Measurements from ENCODE around the gene SLITRK5. TPM values are rescaled to one million over a fixed set of nuclear protein-coding genes. Genes with fewer than 3 reads are reported as not detected.

Gene SLITRK5
- total RNA-seq, 1 experiment from 2014 or later, result not detected

DNA sequence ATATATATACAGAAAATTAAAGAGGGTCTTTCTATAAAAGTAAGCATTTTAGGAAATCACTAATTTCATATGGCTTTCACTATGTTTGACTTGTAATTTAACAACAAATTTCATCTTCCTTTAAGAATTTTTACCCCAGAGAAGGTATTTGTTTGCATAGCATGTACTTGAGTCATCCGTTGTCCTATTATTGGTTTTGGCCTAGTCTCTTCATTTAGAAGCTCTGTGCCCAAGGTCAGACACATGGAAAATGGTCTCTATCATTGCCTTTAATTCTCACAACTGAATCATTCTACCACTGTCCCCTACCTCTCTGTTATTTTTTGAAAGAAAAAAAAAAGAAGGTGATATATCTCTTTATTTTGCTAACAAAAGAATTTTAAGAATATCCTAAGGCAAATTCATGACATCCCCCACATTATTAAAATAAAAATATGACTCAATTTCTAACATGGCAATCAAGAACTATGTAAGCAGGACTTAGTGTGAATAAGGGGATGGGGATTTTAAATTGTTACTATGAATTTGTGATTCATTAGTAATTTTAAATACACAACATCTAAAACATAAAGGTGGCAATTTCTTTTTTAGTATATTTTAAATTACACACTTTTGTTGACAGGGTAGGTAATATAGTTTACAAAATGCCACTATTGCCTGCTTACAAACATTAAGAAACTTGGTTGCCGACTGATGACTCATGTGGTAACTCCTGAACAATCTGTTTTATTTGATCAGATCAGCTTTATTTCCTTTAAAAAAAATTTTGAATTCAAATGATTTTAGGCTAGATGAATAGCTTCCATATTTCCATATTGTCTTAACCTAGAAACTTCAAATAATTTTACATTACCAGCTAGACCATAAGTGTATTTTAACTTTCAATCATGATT lies 13.9 kb downstream of the SLITRK5 start:
- no peak overlapping the region for H3K4me3 ChIP-seq (ENCODE audit: low read depth, low read length)
- no peaks in the 10 kb centered on the region for H3K9me3 ChIP-seq
- no peaks in the 10 kb centered on the region for H3K4me1 ChIP-seq
- no TSS peak for BruUV-seq (replicated peaks)
- Mint-ChIP-seq H3K36me3 (ENCODE audit: insufficient read depth, unreplicated experiment) (no peaks in the 10 kb centered on the region), H3K9me3 (ENCODE audit: unreplicated experiment) (no peaks in the 10 kb centered on the region), H3K27ac (ENCODE audit: unreplicated experiment) (no peak overlapping the region), H3K4me1 (ENCODE audit: low read depth, unreplicated experiment) (no peaks in the 10 kb centered on the region), H3K27me3 (ENCODE audit: insufficient read depth, unreplicated experiment) (no peaks in the 10 kb centered on the region), H3K4me3 (ENCODE audit: unreplicated experiment) (no peak overlapping the region)
- ChIA-PET POLR2A (no interaction called here), CTCF (no interaction called here)
- no peak for DNase-seq
- intact Hi-C loops (cut with micrococcal nuclease; ENCODE audit: unreplicated experiment), result no loop called here
- no peaks in the 10 kb centered on the region for H3K27me3 ChIP-seq (replicated peaks; ENCODE audit: control insufficient read depth, insufficient read depth, low read length)
- no peaks in the 10 kb centered on the region for H3K36me3 ChIP-seq (ENCODE audit: control insufficient read depth, insufficient read depth, low read length)
- no peak for TF ChIP-seq CTCF (IDR thresholded peaks at IDR 0.05; ENCODE audit: insufficient read depth in 1 of 2, low read depth in 1 of 2, low read length in 1 of 2, severe bottlenecking in 1 of 2, unreplicated experiment in 1 of 2)

- CTCF ChIA-PET, result no interaction called here
- no peak for TF ChIP-seq CTCF (IDR thresholded peaks at IDR 0.05; ENCODE audit: insufficient read depth in 1 of 2, low read depth in 1 of 2, low read length in 1 of 2, severe bottlenecking in 1 of 2, unreplicated experiment in 1 of 2)
- Mint-ChIP-seq H3K27ac (ENCODE audit: unreplicated experiment) (no peak overlapping the region), H3K4me1 (ENCODE audit: low read depth, unreplicated experiment) (no peaks in the 10 kb centered on the region), H3K36me3 (ENCODE audit: insufficient read depth, unreplicated experiment) (no peaks in the 10 kb centered on the region), H3K27me3 (ENCODE audit: insufficient read depth, unreplicated experiment) (no peaks in the 10 kb centered on the region), H3K4me3 (ENCODE audit: unreplicated experiment) (no peak overlapping the region), H3K9me3 (ENCODE audit: unreplicated experiment) (no peaks in the 10 kb centered on the region)
- DNase-seq, result no peak
- POLR2A ChIA-PET, result no interaction called here
- intact Hi-C loops (cut with micrococcal nuclease; ENCODE audit: unreplicated experiment), result no loop called here
- Histone ChIP-seq H3K4me3 (ENCODE audit: low read depth, low read length) (no peak overlapping the region), H3K36me3 (ENCODE audit: control insufficient read depth, insufficient read depth, low read length) (no peaks in the 10 kb centered on the region), H3K4me1 (no peaks in the 10 kb centered on the region), H3K9me3 (no peaks in the 10 kb centered on the region), H3K27me3 (replicated peaks; ENCODE audit: control insufficient read depth, insufficient read depth, low read length) (no peaks in the 10 kb centered on the region)
- no TSS peak for BruUV-seq (replicated peaks)
These were observed 25.3 kb downstream of the SLITRK5 start for GRCh38 chr13:87696458-87696857.

- BruUV-seq (replicated peaks), result no TSS peak
- Mint-ChIP-seq H3K4me1 (ENCODE audit: low read depth, unreplicated experiment) (no peaks in the 10 kb centered on the region), H3K9me3 (ENCODE audit: unreplicated experiment) (no peaks in the 10 kb centered on the region), H3K27me3 (ENCODE audit: insufficient read depth, unreplicated experiment) (no peaks in the 10 kb centered on the region), H3K27ac (ENCODE audit: unreplicated experiment) (no peak overlapping the region), H3K36me3 (ENCODE audit: insufficient read depth, unreplicated experiment) (no peaks in the 10 kb centered on the region), H3K4me3 (ENCODE audit: unreplicated experiment) (no peak overlapping the region)
- CTCF ChIA-PET, result no interaction called here
- no peaks in the 10 kb centered on the region for H3K9me3 ChIP-seq
- no peak for TF ChIP-seq CTCF (IDR thresholded peaks at IDR 0.05; ENCODE audit: insufficient read depth in 1 of 2, low read depth in 1 of 2, low read length in 1 of 2, severe bottlenecking in 1 of 2, unreplicated experiment in 1 of 2)
- H3K4me1 ChIP-seq, result no peaks in the 10 kb centered on the region
- POLR2A ChIA-PET, result interaction anchor here (0.6 kb wide), 1 partner anchor 27 kb away, joined by 3 read pairs; the partner anchor contains the start of gene SLITRK5
- DNase-seq, result no peak
- H3K27me3 ChIP-seq (replicated peaks; ENCODE audit: control insufficient read depth, insufficient read depth, low read length), result no peaks in the 10 kb centered on the region
- no peak overlapping the region for H3K4me3 ChIP-seq (ENCODE audit: low read depth, low read length)
- H3K36me3 ChIP-seq (ENCODE audit: control insufficient read depth, insufficient read depth, low read length), result no peaks in the 10 kb centered on the region
- intact Hi-C loops (cut with micrococcal nuclease; ENCODE audit: unreplicated experiment), result no loop called here
These were observed 27.1 kb downstream of the SLITRK5 start for GRCh38 chr13:87698268-87698667.

Data from Caco-2 (cell line).